ENCODE measurements around the gene SHANK1.

SHANK1 gene

GRCh38 chr19:50679177-50680125 lies 40.2 kb downstream of the SHANK1 start:
- no peak for DNase-seq

GRCh38 chr19:50678323-50678722 lies 41.3 kb downstream of the SHANK1 start:
- DNase-seq, result no peak

DNA sequence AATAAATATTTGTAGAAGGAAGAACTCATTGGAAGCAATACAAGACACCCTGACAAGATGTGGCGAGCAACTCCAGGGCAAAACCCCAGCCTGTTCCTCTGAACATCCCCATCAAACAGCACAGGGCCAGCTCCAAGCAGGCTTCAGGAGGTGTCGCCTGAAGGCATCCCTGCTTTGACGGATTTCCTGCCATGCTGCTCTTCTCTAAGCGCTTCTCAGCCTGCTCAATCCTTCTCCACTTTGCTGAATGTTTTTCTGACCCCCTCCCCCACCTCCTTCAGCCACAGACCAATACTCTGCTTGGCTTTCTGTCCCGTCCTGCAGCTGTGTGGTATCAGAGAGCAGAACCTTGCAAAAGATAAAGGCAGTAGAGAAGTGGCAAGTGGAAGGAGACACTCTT lies 42.0 kb downstream of the SHANK1 start:
- no peak for DNase-seq

DNA sequence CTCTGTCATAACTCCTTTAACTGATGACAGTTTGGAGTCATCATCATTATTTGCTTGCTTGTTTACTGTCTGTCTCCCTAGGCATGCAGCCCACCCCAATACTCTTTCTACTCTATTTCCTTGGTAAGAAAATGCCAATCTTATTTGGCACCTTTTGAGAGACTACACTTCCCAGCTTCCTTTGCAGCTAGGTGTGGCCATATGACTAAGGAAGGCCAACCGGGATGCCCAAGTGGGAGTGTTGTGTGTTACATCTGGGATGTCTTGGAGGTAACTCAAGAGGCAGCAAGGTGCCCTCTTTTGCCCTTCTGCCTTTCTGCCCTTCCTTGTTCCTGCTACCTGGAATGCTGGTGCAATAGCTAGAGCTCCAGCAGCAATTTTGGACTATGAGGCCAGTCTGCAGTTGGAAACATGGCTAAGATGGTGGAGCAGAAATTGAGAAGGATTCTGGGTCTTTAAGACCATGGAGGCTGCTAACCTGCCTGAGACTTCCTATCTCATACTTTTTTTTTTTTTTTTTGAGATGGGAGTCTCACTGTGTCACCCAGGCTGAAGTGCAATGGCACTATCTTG lies 42.9 kb downstream of the SHANK1 start:
- DNase-seq, result no peak

DNA sequence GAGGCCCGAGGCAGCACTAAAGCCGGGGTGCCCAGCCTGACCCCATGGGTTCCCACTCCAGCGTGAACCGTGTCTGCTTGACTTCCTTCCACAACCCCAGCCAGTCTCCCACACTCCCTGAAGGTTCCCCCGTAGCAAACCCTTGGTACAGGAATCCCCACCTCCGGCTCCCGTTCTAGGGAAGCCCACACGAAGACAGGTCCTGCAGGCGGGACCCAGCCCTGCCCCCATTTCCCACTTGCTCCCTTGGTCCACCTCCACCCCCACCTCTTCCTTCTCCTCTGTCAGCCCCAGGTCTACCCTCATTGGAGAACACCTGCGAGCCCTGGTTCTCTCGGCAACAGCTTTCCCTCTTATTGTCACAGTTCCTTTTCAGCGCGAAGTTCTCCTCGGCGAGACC lies 46.5 kb downstream of the SHANK1 start:
- no peak for DNase-seq

DNA sequence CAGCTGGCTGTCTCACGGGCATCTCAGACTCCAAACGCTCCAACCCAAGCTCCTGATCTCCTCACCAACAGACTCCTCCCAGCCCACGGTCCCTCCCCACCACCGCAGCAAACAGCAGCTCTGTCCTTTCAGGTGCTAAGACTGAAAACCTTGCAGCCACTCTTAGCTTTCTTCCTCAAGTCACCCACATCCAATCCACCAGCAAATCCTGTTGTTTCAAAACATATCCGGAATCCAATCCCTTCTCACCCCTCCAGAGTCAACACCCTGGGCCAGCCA lies 49.6 kb downstream of the SHANK1 start:
- DNase-seq, result no peak

- DNase-seq, result no peak
These were observed 50.1 kb downstream of the SHANK1 start for GRCh38 chr19:50669302-50670101.

GRCh38 chr19:50668879-50669278 lies 50.7 kb downstream of the SHANK1 start:
- DNase-seq, result no peak

DNA sequence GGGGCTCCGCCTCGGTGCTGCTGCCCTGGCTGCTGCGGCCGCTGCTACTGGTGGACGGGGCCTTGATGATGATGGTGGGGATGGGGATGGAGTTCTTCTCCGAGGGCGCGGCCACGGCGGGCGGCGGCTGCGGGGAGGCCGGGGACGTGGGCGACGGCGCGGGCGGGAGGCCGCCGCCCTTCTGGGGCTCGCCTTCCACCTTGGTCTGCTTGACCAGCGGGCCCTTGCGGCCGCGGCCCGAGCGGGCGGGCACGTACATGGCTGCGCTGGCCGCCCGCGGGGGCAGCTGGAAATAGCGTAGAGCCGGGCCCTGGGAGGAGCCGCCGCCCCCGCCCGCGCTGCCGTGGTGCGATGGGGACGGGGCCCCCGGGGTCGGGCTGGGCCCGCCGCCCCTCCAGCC lies 51.2 kb downstream of the SHANK1 start:
- no peak for DNase-seq

GRCh38 chr19:50667759-50668231 lies 51.8 kb downstream of the SHANK1 start:
- no peak for DNase-seq

DNA sequence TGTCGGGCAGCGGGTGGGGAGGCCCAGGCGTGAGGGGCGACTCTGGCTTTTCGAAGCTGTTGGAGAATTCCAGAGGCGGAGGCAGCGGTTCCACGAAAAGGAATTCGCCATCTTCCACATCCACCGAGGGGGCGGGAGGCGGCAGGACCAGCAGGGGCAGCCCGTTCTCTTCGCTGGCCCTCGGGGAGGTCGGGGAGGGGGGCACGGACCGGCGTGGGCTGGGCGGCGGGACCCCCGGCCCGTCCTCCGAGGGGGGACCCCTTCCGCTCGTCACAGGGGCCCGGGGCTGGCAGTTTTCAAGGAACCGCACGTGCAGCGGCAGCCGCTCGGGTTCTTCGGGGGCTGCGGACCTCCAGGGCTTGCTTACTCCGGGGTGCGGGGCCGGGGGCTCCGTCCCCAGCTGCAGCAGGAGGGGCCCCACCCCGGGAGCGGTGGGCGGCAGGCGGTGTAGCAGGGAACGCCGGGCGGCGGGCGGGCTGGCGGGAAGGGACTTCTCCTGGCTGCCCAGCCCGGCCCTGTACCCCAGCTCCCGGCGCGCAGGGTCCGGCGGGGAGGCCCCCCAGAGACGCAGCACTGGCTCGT lies 52.3 kb downstream of the SHANK1 start:
- no peak for DNase-seq

GRCh38 chr19:50666346-50667176 lies 53.0 kb downstream of the SHANK1 start:
- no peak for DNase-seq

DNA sequence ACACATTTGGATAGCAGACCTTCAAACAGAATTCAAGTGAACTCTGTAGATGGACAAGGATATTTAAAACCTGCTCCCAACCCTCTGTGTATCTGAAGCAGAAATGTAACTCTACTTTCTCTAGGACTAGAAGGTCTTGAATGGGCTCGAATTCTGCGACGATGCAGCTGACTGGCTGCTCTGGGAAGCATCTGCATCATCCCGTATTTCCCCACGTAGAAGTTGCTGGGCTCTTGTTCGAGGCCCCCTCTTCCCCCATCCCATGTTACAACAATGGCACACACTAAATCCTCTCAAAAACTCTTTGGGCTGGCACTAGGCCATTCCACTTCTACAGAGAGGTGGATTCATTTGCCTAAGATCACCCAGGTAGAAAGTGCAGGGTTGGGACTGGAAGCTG lies 55.4 kb downstream of the SHANK1 start:
- no peak for DNase-seq

GRCh38 chr19:50663482-50663790 lies 56.2 kb downstream of the SHANK1 start:
- no peak for DNase-seq

GRCh38 chr19:50662651-50663481 lies 56.7 kb downstream of the SHANK1 start:
- no peak for DNase-seq

- no peak for DNase-seq
These were observed 57.6 kb downstream of the SHANK1 start for GRCh38 chr19:50661766-50662650.

GRCh38 chr19:50661023-50661422 lies 58.6 kb downstream of the SHANK1 start:
- DNase-seq, result no peak

GRCh38 chr19:50660088-50660366 lies 59.6 kb downstream of the SHANK1 start:
- DNase-seq, result no peak

- DNase-seq, result no peak
These were observed 60.1 kb downstream of the SHANK1 start for GRCh38 chr19:50659318-50660087.

Measured in DMS 273 treated with DMSO at 0.1 percent for 48 hours (cell line).